HG03025 (cell line): ENCODE results near the gene TYROBP.
"Not testable (repeated sequence)": the region's sequence is repeated elsewhere in the genome, so short reads cannot be mapped to it uniquely, and the experiment has no call there.

Source experiments
- ATAC-seq: cut with Tn5 transposase; IDR thresholded peaks from one replicate; pipeline ENCODE4 v1.9.1; 2021; ENCODE audit warnings: mild to moderate bottlenecking, moderate library complexity; ENCODE audit not compliant: unreplicated experiment, low FRiP score

TYROBP gene

DNA sequence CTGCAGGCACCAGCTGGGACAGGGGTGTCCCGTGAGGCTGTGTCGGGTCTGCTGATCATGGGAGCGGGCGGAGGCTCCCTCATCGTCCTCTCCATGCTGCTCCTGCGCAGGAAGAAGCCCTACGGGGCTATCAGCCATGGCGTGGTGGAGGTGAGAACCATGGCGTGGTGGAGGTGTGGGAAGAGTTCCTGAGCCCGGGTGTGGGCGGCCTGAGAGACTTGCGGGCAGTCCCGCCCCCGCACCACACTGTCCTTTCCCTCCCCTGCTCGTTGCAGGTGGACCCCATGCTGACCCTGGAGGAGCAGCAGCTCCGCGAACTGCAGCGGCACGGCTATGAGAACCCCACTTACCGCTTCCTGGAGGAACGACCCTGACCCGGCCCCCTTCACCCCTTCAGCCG is 29.0 kb downstream of the TYROBP start:
- no peak for ATAC-seq

DNA sequence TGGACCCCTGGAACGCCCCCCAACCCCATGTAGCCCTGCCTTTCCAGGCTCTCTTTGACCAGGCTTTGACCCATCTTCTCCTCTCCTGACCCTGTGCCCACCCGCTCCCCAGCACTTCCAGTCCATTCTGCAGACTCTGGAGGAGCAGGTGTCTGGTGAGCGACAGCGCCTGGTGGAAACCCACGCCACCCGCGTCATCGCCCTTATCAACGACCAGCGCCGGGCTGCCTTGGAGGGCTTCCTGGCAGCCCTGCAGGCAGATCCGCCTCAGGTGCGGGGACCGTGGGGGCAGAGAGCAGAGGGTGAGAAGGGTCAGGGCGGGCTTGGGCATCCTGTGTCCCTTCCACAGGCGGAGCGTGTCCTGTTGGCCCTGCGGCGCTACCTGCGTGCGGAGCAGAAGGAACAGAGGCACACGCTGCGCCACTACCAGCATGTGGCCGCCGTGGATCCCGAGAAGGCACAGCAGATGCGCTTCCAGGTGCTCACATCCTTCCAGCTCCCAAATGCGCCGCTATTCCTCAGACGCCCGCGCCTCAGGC is 33.6 kb downstream of the TYROBP start:
- ATAC-seq, result no peak

DNA sequence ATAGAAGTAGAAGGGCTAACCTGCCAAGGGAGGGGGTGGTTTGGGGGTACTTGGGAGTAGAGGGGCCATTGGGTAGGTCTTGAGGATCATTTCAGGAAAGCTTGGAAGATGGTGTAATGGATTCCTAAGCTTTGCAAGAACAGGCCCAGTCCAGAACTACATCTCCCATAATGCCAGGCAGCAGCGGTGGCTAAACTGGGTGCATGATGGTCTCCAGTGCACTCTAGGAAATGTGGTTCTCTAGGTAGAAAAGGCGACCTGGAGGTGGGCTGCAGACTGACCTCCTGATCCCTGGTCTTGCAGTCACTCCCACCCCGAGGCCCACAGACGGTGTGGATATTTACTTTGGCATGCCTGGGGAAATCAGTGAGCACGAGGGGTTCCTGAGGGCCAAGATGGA is 35.9 kb downstream of the TYROBP start:
- ATAC-seq, result no peak

DNA sequence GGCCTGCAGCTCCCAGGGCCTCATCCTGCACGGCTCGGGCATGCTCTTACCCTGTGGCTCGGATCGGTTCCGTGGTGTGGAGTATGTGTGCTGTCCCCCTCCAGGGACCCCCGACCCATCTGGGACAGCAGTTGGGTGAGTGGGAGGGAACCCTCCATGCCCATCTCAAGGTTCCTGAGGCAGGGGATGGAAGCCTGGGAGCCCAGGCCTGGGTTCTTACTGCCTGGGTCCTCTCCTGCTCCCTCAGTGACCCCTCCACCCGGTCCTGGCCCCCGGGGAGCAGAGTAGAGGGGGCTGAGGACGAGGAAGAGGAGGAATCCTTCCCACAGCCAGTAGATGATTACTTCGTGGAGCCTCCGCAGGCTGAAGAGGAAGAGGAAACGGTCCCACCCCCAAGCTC is 36.5 kb downstream of the TYROBP start:
- ATAC-seq, result no peak

DNA sequence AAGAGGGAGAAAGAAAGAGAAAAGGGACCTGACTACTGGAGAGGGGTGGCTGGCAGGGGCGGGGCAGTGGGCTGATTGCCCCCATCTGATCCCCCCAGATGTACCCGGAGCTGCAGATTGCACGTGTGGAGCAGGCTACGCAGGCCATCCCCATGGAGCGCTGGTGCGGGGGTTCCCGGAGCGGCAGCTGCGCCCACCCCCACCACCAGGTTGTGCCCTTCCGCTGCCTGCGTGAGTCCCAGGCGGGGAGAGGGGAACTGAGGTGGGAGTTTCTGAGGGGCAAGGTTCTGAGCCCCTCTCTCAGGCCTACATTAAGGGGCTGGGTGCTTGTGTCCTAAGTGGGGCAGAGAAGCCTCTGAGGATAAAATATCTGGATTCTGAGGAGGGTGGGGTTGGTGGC is 37.3 kb downstream of the TYROBP start:
- ATAC-seq, result no peak

DNA sequence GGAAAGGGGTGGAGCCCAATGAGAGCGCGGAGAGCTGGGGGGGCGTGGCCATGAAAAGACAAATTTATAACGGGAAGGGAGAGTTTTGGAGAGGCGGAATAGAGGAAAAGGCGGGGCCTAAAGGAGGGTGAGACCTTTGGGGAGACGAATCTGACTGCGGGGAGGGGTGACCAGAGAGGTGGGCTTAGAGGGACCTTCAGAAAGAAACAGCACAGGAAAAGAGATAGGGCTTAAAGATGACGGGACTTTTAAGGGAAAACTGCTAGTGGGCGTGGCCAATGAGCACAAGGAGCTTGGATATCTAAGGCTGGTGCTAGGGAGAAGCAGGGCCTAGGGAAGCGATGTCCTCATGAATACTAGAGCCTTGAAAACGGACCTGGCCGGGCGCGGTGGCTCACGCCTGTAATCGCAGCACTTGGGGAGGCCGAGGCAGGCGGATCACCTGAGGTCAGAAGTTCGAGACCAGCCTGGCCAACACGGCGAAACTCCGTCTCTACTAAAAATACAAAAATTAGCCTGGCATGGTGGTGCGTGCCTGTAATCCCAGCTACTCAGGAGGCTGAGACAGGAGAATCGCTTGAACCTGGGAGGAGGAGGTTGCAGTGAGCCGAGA is 37.9 kb downstream of the TYROBP start:
- not testable (repeated sequence) for ATAC-seq

DNA sequence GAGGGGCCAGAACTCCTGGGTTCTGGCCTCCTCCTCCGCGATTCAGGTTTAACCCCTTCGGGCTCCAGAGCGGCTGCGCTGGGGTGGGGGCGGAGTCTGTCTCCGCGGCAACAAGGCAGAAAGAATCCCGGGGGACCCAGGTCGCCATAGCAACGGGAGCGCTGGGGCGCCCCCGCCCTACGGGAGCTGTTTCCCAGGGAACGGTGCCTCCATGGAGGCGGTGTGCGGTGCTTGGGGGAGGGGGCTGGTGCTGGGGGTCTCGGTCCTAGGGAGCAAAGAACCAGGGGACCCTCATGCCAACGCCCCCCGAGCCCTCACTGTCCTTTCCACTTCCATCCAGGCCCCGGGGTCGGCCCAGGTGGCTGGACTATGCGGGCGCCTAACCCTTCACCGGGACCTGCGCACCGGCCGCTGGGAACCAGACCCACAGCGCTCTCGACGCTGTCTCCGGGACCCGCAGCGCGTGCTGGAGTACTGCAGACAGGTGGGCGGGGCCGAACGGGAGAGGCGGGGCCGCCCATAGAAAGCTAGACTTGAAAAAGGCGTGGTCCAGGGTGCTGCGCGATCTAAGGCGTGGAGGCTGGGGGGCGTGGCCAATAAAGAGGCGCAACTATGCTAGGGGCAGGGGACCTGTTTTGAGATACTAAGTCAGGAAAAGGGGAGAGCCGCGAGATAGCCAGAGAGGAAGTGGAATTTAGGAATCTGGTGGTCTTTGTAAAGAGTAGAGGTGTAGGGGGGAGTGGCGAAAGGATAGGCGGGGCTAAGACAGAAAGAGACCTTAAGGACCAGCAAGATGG is 38.6 kb downstream of the TYROBP start:
- no peak for ATAC-seq

DNA sequence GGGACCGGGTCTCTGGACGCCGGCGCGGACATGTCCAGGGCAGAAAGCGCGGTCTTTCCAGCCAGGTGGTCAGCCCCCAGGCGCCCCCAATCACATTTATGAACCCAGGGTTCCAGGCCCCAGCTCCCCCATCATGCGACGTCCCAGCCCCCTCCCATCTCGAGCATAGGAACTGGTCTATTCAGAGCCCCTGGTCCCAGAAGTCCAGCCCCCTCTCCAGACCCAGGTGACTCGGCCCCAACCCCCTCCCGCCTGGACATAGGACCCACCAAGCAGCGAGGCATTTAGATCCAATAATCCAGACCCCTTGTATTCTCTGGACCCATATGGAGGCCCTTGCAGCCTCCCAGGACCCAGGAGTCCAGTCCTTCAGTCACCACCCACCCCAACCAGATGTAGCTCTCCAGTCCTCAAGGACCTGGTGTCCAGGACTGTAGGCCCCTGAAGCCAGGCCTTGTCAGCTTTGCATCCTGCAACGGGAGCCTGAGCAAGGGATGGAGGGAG is 39.2 kb downstream of the TYROBP start:
- ATAC-seq, result no peak

DNA sequence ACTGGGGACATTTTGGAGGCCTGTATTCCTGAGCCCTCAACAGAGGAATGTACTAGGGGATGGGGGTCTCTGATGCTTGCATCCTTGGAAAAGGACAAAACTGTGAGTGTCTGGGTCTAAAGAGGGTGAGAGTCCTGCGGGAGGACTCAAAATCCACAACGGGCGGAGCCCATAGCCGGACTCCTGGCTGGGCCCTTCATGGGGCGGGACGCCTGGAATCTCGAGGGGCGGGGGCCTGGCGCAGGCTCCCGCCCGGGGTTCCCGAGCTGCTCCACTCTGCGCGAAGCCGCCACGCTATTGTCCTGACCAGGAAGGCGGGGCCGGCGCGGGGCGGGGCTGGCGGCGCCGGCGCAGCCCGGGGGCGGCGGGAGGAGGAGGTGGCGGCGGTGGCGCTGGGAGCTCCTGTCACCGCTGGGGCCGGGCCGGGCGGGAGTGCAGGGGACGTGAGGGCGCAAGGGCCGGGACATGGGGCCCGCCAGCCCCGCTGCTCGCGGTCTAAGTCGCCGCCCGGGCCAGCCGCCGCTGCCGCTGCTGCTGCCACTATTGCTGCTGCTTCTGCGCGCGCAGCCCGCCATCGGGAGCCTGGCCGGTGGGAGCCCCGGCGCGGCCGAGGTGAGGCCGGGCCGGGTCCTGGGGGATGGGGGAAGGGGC is 39.8 kb downstream of the TYROBP start, which contains the start of gene APLP1:
Gene APLP1 (plus strand): TSS at position 403 of the 651 bp plus-strand sequence. CDS start 63 bp downstream, at position 466.
- no peak for ATAC-seq

DNA sequence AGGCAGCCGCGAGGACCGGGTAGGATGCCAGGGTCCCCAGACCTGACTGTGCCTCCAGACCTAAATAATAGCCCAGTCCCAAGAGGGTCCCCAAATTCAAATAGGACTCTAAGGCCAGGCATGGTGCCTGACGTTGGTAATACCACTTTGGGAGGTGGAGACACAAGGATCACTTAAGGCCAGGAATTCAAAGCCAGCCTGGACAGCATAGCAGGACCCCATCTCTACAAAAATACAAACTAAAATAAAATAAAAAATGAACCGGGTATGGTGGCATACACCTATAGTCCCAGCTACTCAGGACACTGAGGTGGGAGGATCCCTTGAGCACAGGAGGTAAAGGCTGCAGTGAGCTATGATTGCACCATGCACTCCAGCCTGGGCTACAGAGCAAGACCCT is 45.1 kb downstream of the TYROBP start:
- ATAC-seq, result no peak

DNA sequence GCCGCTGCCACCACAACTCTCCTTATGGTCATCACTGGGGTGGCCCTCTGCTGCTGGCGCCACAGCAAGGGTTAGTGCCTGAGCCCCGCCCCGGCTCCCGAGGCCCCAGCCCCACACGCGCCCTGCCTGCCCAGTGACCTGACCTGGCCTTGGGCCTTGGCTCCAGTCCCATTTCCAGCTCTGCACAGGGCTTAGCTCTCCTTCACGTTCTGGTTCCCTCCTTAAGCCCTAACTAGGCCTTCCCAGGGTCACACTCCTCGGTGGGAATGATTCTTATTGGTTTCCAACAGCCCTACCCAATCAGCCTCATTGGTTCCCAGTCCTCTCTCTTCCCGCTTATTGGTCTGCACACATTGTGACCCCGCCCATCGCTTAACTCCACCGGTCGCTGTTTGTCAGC is 45.6 kb downstream of the TYROBP start:
- ATAC-seq, result no peak

DNA sequence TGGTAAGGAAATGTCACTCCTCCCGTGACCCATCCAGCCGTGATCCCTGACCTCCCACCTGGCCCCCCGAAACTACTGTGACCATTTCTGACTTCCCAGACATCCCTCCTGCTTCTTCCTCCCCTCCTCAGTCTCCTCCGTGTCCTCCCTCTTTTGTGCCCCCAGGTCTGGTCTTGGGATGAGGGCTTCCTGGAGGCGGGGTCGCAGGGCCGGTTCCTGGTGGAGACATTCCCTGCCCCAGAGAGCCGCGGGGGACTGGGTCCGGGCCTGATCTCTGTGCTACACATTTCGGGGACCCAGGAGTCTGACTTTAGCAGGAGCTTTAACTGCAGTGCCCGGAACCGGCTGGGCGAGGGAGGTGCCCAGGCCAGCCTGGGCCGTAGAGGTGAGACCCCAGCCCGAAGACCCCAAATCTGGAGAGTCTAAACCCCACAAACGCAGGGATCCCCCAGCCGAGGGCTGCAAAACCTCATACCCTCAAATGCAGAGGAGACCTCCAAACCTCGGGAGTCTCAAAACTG is 46.4 kb downstream of the TYROBP start:
- no peak for ATAC-seq

DNA sequence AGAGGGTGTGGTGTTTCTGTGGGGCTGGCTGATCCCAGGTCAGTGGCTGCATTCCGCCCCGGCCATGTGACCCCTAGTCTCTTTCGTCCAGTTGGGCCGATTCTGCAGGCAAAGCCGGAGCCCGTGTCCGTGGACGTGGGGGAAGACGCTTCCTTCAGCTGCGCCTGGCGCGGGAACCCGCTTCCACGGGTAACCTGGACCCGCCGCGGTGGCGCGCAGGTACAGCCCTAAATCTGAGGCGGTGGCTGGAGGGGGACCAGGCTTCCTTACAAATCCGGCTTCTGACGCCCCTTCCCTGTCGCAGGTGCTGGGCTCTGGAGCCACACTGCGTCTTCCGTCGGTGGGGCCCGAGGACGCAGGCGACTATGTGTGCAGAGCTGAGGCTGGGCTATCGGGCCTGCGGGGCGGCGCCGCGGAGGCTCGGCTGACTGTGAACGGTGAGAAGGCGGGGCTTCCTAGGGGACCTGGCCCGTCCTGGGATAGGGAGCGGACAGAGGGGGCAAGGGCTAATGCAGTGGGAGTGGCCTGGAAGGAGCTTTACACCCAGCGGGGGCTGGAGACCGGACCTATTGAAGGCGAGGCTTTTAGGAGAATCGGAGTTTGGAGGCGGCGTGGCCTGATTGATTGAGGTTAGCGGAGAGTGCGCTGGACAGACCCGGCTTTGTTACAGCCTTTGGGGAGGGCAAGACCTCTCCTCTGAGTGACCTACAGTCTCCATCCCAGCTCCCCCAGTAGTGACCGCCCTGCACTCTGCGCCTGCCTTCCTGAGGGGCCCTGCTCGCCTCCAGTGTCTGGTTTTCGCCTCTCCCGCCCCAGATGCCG is 47.1 kb downstream of the TYROBP start:
- ATAC-seq, result no peak

DNA sequence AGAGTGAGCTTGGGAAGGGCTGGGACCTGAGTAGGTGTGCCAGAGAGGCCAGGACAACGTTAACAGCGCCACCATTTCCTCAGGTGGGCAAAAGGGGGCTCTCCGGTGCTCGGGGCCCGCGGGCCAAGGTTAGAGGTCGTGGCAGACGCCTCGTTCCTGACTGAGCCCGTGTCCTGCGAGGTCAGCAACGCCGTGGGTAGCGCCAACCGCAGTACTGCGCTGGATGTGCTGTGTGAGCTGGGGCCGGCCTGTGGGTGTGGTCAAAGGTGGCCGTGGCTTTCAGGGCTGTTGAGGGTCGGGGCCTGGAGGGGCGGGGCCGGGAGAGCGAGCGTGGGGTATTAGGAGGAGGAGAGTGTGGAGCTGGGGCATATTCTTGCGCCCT is 47.7 kb downstream of the TYROBP start:
- no peak for ATAC-seq

DNA sequence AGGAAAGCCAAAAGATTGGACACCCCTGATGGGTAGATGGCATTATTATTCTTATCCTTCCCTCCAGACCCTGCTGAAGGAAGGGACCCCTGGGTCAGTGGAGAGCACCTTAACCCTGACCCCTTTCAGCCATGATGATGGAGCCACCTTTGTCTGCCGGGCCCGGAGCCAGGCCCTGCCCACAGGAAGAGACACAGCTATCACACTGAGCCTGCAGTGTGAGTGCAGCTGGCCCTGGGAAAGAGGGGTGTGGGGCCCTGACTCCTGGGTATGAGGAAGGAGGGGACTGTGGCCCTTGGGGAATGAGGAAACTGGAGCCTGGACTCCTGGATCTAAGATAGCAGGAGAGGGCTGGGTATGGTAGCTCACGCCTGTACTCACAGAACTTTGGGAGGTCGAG is 48.7 kb downstream of the TYROBP start:
- ATAC-seq, result no peak

DNA sequence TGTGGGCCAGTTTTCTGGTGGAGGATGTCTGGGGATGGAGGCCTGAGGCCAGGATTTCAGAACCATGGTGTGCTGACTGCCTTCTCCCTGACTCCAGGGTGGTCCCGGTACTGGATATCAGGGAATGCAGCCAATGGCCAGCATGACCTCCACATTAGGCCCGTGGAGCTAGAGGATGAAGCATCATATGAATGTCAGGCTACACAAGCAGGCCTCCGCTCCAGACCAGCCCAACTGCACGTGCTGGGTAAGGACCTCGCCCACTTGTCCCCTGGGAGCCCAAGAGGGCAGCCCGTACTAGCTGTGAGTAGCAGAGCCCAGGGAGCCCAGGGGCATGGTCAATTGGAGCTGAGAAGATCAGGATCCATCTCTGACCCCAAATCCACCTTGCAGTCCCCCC is 49.8 kb downstream of the TYROBP start:
- ATAC-seq, result no peak

DNA sequence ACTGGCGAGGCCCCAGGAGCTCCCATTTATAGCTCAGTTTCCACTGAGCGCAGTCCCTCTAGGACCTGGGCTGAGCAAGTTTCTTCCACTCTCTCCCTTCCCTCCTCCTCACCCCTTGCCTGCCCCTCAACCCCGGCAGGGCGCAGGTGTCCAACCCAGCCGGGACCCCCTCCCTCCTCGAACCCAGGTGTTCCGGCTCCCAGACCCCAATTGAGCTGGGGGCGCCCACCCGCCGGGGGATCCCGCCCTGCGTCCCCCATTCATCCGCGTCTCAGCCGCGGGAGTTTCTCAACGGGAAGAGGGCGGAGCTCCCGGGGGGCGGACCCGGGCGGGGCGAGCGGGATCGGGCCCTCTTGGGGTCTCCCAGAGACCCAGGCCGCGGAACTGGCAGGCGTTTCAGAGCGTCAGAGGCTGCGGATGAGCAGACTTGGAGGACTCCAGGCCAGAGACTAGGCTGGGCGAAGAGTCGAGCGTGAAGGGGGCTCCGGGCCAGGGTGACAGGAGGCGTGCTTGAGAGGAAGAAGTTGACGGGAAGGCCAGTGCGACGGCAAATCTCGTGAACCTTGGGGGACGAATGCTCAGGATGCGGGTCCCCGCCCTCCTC is 51.4 kb downstream of the TYROBP start, which contains the start of gene KIRREL2:
Gene KIRREL2 (plus strand): TSS at position 366 of the 604 bp plus-strand sequence. CDS start 209 bp downstream, at position 575.
- ATAC-seq, result no peak
